HG02588 (cell line): ENCODE data around the gene TIGD3.
A peak's percentile ranks its signal among the peaks of the same experiment; 100 is the strongest.

Experiments used
- ATAC-seq: cut with Tn5 transposase; IDR thresholded peaks from one replicate; pipeline ENCODE4 v1.9.1; 2021; ENCODE audit warnings: mild to moderate bottlenecking, moderate library complexity; ENCODE audit not compliant: unreplicated experiment

The TIGD3 gene

GRCh38 chr11:65366340-65366773 lies 11.8 kb downstream of the TIGD3 start:
- no peak for ATAC-seq

- no peak for ATAC-seq
Observed at GRCh38 chr11:65370659-65371049, 16.1 kb downstream of the TIGD3 start.

GRCh38 chr11:65373839-65374580 lies 19.5 kb downstream of the TIGD3 start:
- no peak for ATAC-seq

- ATAC-seq: no peak
Observed at GRCh38 chr11:65375012-65375411, 20.5 kb downstream of the TIGD3 start.

- no peak for ATAC-seq
Observed at GRCh38 chr11:65376138-65376713, 21.7 kb downstream of the TIGD3 start.

- ATAC-seq: no peak
Observed at GRCh38 chr11:65377036-65377435, 22.5 kb downstream of the TIGD3 start.

GRCh38 chr11:65377777-65378176 lies 23.2 kb downstream of the TIGD3 start:
- ATAC-seq: no peak

GRCh38 chr11:65378208-65378927 lies 23.8 kb downstream of the TIGD3 start:
- ATAC-seq: no peak

- ATAC-seq: no peak
Observed at GRCh38 chr11:65378928-65379638, 24.5 kb downstream of the TIGD3 start.

GRCh38 chr11:65379698-65380459 lies 25.3 kb downstream of the TIGD3 start:
- ATAC-seq: no peak

GRCh38 chr11:65380460-65381119 lies 26.0 kb downstream of the TIGD3 start:
- no peak for ATAC-seq

GRCh38 chr11:65381716-65382032 lies 27.1 kb downstream of the TIGD3 start:
- no peak for ATAC-seq

GRCh38 chr11:65382033-65382803 lies 27.7 kb downstream of the TIGD3 start, which contains the start of gene SLC25A45:
TSS of gene SLC25A45 (minus strand) at chr11:65382646. CDS start at chr11:65381951, 695 bp downstream.
- peak; percentile 55 for ATAC-seq

GRCh38 chr11:65382804-65383368 lies 28.3 kb downstream of the TIGD3 start:
- no peak for ATAC-seq

GRCh38 chr11:65383778-65384177 lies 29.2 kb downstream of the TIGD3 start:
- ATAC-seq: no peak

GRCh38 chr11:65384301-65384889 lies 29.8 kb downstream of the TIGD3 start:
- no peak for ATAC-seq

GRCh38 chr11:65386307-65387140 lies 32.0 kb downstream of the TIGD3 start, which contains the start of gene FRMD8:
TSS of gene FRMD8 (plus strand) at chr11:65386637. CDS start at chr11:65387037, 400 bp downstream.
- ATAC-seq: peak; percentile 48

GRCh38 chr11:65388731-65389130 lies 34.2 kb downstream of the TIGD3 start:
- ATAC-seq: no peak
